Measurements from ENCODE around the gene DTX3L.

DNA sequence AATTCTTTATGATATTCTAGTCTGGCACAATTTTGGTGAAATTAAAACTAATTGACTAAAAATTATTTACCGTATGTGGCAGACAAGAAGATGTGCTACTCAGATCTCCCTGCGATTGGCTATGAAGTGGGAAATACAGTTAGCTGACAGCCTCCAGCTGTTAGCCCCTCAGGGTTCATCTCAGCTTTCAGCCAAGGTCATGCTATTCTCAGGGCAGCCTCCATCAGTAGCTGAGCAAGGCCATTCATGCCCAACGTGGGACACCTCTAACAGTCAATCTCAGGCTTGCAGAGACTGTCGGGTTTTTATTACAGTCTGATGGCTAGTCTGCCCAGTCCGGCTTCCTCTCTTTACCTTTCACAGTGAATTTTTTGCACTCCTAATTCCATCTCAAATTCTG is 6.8 kb upstream of the DTX3L start:
- no peak for TF ChIP-seq ZNF274 (IDR thresholded peaks at IDR 0.05; ENCODE audit: low read depth, low read length)
- TF ChIP-seq YY1 (IDR thresholded peaks at IDR 0.05; ENCODE audit: insufficient read depth, insufficient read length) = no peak

Measured in NT2/D1 (cell line).